HEK293 (cell line): ENCODE data around the gene NGB.

Experiments
- CTCF ChIA-PET: fragments of 350-600 bp; formaldehyde crosslinking; extraction: SDS; loops from one replicate; lab custom pipeline; 2021; ENCODE audit warnings: antibody characterized with exemption; lab: Yijun Ruan, JAX
- POLR2A ChIA-PET: fragments of 300-600 bp; formaldehyde crosslinking; extraction: SDS; loops from one replicate; lab custom pipeline; 2020; ENCODE audit warnings: antibody characterized with exemption, inconsistent platforms; lab: Yijun Ruan, JAX
- H3K27ac ChIP-seq: fragments of 200-500 bp; sonication (Bioruptor generic); 2 replicates; pipeline ENCODE4 v1.5.1; 2014; ENCODE audit warnings: low read depth, low read length, control low read depth, inconsistent platforms; ENCODE audit errors: extremely low read depth
- H3K36me3 ChIP-seq, 2 experiments: fragments of 200-500 bp in 1 of 2; sonication (Bioruptor generic) in 1 of 2; 1 replicate in 1 of 2; 2 replicates in 1 of 2; pipeline ENCODE4 v1.5.1; 2014 to 2017; ENCODE audit warnings: inconsistent platforms in 2 of 2, low read length in 2 of 2; ENCODE audit not compliant: control insufficient read depth in 2 of 2, insufficient read depth in 1 of 2
- H3K4me1 ChIP-seq: fragments of 200-500 bp; sonication (Bioruptor generic); 2 replicates; pipeline ENCODE4 v1.5.1; 2014; ENCODE audit warnings: mild to moderate bottlenecking, low read length, inconsistent platforms; ENCODE audit not compliant: control insufficient read depth, insufficient read depth
- H3K4me3 ChIP-seq: 2 replicates; pipeline ENCODE4 v1.5.1; 2011; ENCODE audit warnings: low read depth, mild to moderate bottlenecking, control low read depth, low read length, moderate library complexity
- H3K9me3 ChIP-seq: fragments of 200-500 bp; sonication (Bioruptor generic); 2 replicates; pipeline ENCODE4 v1.5.1; 2014; ENCODE audit warnings: low read depth, low read length, inconsistent platforms; ENCODE audit not compliant: control insufficient read depth, insufficient read depth
- BCL11B ChIP-seq: fragments of 450-650 bp; formaldehyde crosslinking; IDR thresholded peaks from 2 replicates; pipeline ENCODE4 v1.5.1; 2016; ENCODE audit warnings: low read depth, missing biosample characterization, missing genetic modification characterization
- EGR2 ChIP-seq: fragments of 450-650 bp; formaldehyde crosslinking; IDR thresholded peaks from 2 replicates; pipeline ENCODE4 v1.5.1; 2016; ENCODE audit warnings: low read depth, missing biosample characterization, missing genetic modification characterization
- HIC1 ChIP-seq: fragments of 450-650 bp; formaldehyde crosslinking; IDR thresholded peaks from 2 replicates; pipeline ENCODE4 v1.5.1; 2016; ENCODE audit warnings: missing biosample characterization, missing genetic modification characterization
- PBX3 ChIP-seq: sonication (generic); formaldehyde crosslinking; IDR thresholded peaks from 2 replicates; pipeline ENCODE4 v1.8.1; 2022; ENCODE audit warnings: mild to moderate bottlenecking, moderate library complexity, missing genetic modification reagents
- REPIN1 ChIP-seq: fragments of 450-650 bp; formaldehyde crosslinking; IDR thresholded peaks from 2 replicates; pipeline ENCODE4 v1.5.1; 2017; ENCODE audit warnings: missing biosample characterization, missing genetic modification characterization, low read depth
- REST ChIP-seq: fragments of 450-650 bp; formaldehyde crosslinking; IDR thresholded peaks from 2 replicates; pipeline ENCODE4 v1.5.1; 2016; ENCODE audit warnings: missing biosample characterization, missing genetic modification characterization
- SETDB1 ChIP-seq: IDR thresholded peaks from one replicate; pipeline ENCODE4 v1.6.1; 2017; ENCODE audit warnings: mild to moderate bottlenecking, low read length, moderate library complexity, mixed read lengths; ENCODE audit not compliant: insufficient read length
- SP7 ChIP-seq: fragments of 450-650 bp; formaldehyde crosslinking; IDR thresholded peaks from 2 replicates; pipeline ENCODE4 v1.5.1; 2016; ENCODE audit warnings: missing biosample characterization, missing genetic modification characterization
- ZBTB21 ChIP-seq: fragments of 450-650 bp; formaldehyde crosslinking; IDR thresholded peaks from 2 replicates; pipeline ENCODE4 v1.5.1; 2017; ENCODE audit warnings: missing biosample characterization, missing genetic modification characterization
- ZBTB48 ChIP-seq: fragments of 450-650 bp; formaldehyde crosslinking; IDR thresholded peaks from 2 replicates; pipeline ENCODE4 v1.5.1; 2016; ENCODE audit warnings: missing biosample characterization, missing genetic modification characterization
- ZFP41 ChIP-seq: fragments of 450-650 bp; formaldehyde crosslinking; IDR thresholded peaks from 2 replicates; pipeline ENCODE4 v1.5.1; 2016; ENCODE audit warnings: missing biosample characterization, missing genetic modification characterization, borderline replicate concordance
- ZNF10 ChIP-seq: fragments of 450-650 bp; formaldehyde crosslinking; IDR thresholded peaks from 2 replicates; pipeline ENCODE4 v1.5.1; 2017; ENCODE audit warnings: missing biosample characterization, missing genetic modification characterization
- ZNF140 ChIP-seq: fragments of 450-650 bp; formaldehyde crosslinking; IDR thresholded peaks from 2 replicates; pipeline ENCODE4 v1.5.1; 2016; ENCODE audit warnings: missing biosample characterization, missing genetic modification characterization
- ZNF184 ChIP-seq: fragments of 450-650 bp; IDR thresholded peaks from 2 replicates; pipeline ENCODE4 v1.5.1; 2018; ENCODE audit warnings: missing biosample characterization, mild to moderate bottlenecking, missing genetic modification characterization
- ZNF19 ChIP-seq: fragments of 450-650 bp; formaldehyde crosslinking; IDR thresholded peaks from 2 replicates; pipeline ENCODE4; 2016; ENCODE audit warnings: missing biosample characterization, missing genetic modification characterization, low read depth
- ZNF214 ChIP-seq: fragments of 450-650 bp; formaldehyde crosslinking; IDR thresholded peaks from 2 replicates; pipeline ENCODE4 v1.5.1; 2017; ENCODE audit warnings: missing biosample characterization, mild to moderate bottlenecking, missing genetic modification characterization, borderline replicate concordance
- ZNF26 ChIP-seq: fragments of 450-650 bp; formaldehyde crosslinking; IDR thresholded peaks from 2 replicates; pipeline ENCODE4 v1.5.1; 2016; ENCODE audit warnings: missing biosample characterization, missing genetic modification characterization
- ZNF433 ChIP-seq: fragments of 450-650 bp; formaldehyde crosslinking; IDR thresholded peaks from 2 replicates; pipeline ENCODE4 v1.5.1; 2016; ENCODE audit warnings: missing biosample characterization, missing genetic modification characterization, low read depth
- ZNF488 ChIP-seq: fragments of 450-650 bp; formaldehyde crosslinking; IDR thresholded peaks from 2 replicates; pipeline ENCODE4 v1.5.1; 2016; ENCODE audit warnings: missing biosample characterization, missing genetic modification characterization
- ZNF571 ChIP-seq: fragments of 450-650 bp; formaldehyde crosslinking; IDR thresholded peaks from 2 replicates; pipeline ENCODE4 v1.5.0; 2017; ENCODE audit warnings: missing biosample characterization, missing genetic modification characterization
- ZNF580 ChIP-seq: fragments of 450-650 bp; formaldehyde crosslinking; IDR thresholded peaks from 2 replicates; pipeline ENCODE4 v1.5.1; 2016; ENCODE audit warnings: missing biosample characterization, missing genetic modification characterization
- ZNF585B ChIP-seq: fragments of 450-650 bp; formaldehyde crosslinking; IDR thresholded peaks from 2 replicates; pipeline ENCODE4 v1.5.1; 2016; ENCODE audit warnings: missing biosample characterization, missing genetic modification characterization
- ZNF777 ChIP-seq: fragments of 450-650 bp; formaldehyde crosslinking; IDR thresholded peaks from 2 replicates; pipeline ENCODE4 v1.5.1; 2017; ENCODE audit warnings: missing biosample characterization, missing genetic modification characterization, borderline replicate concordance
- ZNF785 ChIP-seq: fragments of 450-650 bp; formaldehyde crosslinking; IDR thresholded peaks from 2 replicates; pipeline ENCODE4 v1.5.1; 2016; ENCODE audit warnings: missing biosample characterization, missing genetic modification characterization
- ZSCAN5A ChIP-seq: fragments of 450-650 bp; formaldehyde crosslinking; IDR thresholded peaks from 2 replicates; pipeline ENCODE4 v1.5.1; 2016; ENCODE audit warnings: missing biosample characterization, missing genetic modification characterization

The NGB gene

GRCh38 chr14:77284466-77284865 is 13.5 kb upstream of the NGB start:
- H3K36me3 ChIP-seq = peaks cover 9 to 77% of the 10 kb centered on the region in 2 experiments
- no peak overlapping the region for H3K27ac ChIP-seq
- no peaks in the 10 kb centered on the region for H3K9me3 ChIP-seq
- CTCF ChIA-PET = interaction anchor here (1.2 kb wide), 1 partner anchor 30 kb away, joined by 3 read pairs; no protein-coding TSS in a partner anchor
- no peaks in the 10 kb centered on the region for H3K4me1 ChIP-seq
- POLR2A ChIA-PET = no interaction called here
- no peak overlapping the region for H3K4me3 ChIP-seq
- TF ChIP-seq BCL11B (tag by site-specific recombination) (no peak), ZNF140 (tag by site-specific recombination) (no peak), REPIN1 (tag by site-specific recombination) (no peak), ZNF488 (no peak), ZBTB48 (no peak), SETDB1 (no peak), ZNF433 (tag by site-specific recombination) (no peak), ZNF585B (tag by site-specific recombination) (no peak), SP7 (tag by site-specific recombination) (no peak), ZNF214 (tag by site-specific recombination) (no peak), ZNF26 (tag by site-specific recombination) (no peak), REST (tag by site-specific recombination) (no peak), HIC1 (tag by site-specific recombination) (no peak), ZNF184 (tag by site-specific recombination) (no peak)

- ChIA-PET CTCF (interaction anchor here (1.1 to 1.2 kb wide), 2 partner anchors 31 to 175 kb away, joined by 3 read pairs; no protein-coding TSS in a partner anchor), POLR2A (no interaction called here)
- H3K27ac ChIP-seq = no peak overlapping the region
- no peaks in the 10 kb centered on the region for H3K9me3 ChIP-seq
- H3K4me3 ChIP-seq = no peak overlapping the region
- H3K36me3 ChIP-seq = peaks cover 9 to 81% of the 10 kb centered on the region in 2 experiments
- no peaks in the 10 kb centered on the region for H3K4me1 ChIP-seq
- no peak for TF ChIP-seq ZNF140 (tag by site-specific recombination)
- no peak for TF ChIP-seq ZBTB21 (tag by site-specific recombination)
- TF ChIP-seq EGR2 (tag by site-specific recombination) = no peak
- no peak for TF ChIP-seq ZSCAN5A (tag by site-specific recombination)
- no peak for TF ChIP-seq ZNF585B (tag by site-specific recombination)
- TF ChIP-seq ZNF785 (tag by site-specific recombination) = no peak
- TF ChIP-seq REPIN1 (tag by site-specific recombination) = no peak
- TF ChIP-seq ZNF580 = no peak
- TF ChIP-seq ZNF777 (tag by site-specific recombination) = no peak
- no peak for TF ChIP-seq ZNF19
- no peak for TF ChIP-seq ZNF10 (tag by site-specific recombination)
- no peak for TF ChIP-seq ZFP41 (tag by site-specific recombination)
- TF ChIP-seq ZNF571 (tag by site-specific recombination) = no peak
- no peak for TF ChIP-seq PBX3 (CRISPR knock-in tag)
Measured at GRCh38 chr14:77284066-77284465, 13.1 kb upstream of the NGB start.
